Stimulated activated CD4-positive, alpha-beta T cell treated with anti-CD3 and anti-CD28 coated beads, Interleukin-2, amount 100 ng/mL, for 4 hours (primary cell): ENCODE measurements around the gene TOX3.

Experiments used
- DNase-seq: peaks from one replicate; pipeline ENCODE4 v3.0.0-alpha.2; 2020; ENCODE audit warnings: low read depth

TOX3 gene

GRCh38 chr16:52563767-52564611 is 17.0 kb upstream of the TOX3 start:
- no peak for DNase-seq

- DNase-seq, result no peak
Observed at GRCh38 chr16:52562770-52563169, 15.8 kb upstream of the TOX3 start.

- DNase-seq, result no peak
Observed at GRCh38 chr16:52561910-52562741, 15.2 kb upstream of the TOX3 start.

GRCh38 chr16:52558448-52558847 is 11.5 kb upstream of the TOX3 start:
- DNase-seq, result no peak

- DNase-seq, result no peak
Observed at GRCh38 chr16:52557236-52557635, 10.3 kb upstream of the TOX3 start.

- no peak for DNase-seq
Observed at GRCh38 chr16:52556083-52556482, 9.1 kb upstream of the TOX3 start.

- no peak for DNase-seq
Observed at GRCh38 chr16:52555572-52555971, 8.6 kb upstream of the TOX3 start.

GRCh38 chr16:52554334-52554733 is 7.4 kb upstream of the TOX3 start:
- no peak for DNase-seq

- DNase-seq, result no peak
Observed at GRCh38 chr16:52553322-52553721, 6.4 kb upstream of the TOX3 start.

- no peak for DNase-seq
Observed at GRCh38 chr16:52552643-52553042, 5.7 kb upstream of the TOX3 start.

- DNase-seq, result no peak
Observed at GRCh38 chr16:52549011-52549692, 2.2 kb upstream of the TOX3 start.

GRCh38 chr16:52548261-52549010 is 1.5 kb upstream of the TOX3 start:
- no peak for DNase-seq

- no peak for DNase-seq
Observed at GRCh38 chr16:52547834-52548215, 882 bp upstream of the TOX3 start.

GRCh38 chr16:52546291-52547003 is 496 bp downstream of the TOX3 start:
- no peak for DNase-seq

- DNase-seq, result no peak
Observed at GRCh38 chr16:52545898-52546266, 1.1 kb downstream of the TOX3 start.

- no peak for DNase-seq
Observed at GRCh38 chr16:52545222-52545897, 1.6 kb downstream of the TOX3 start.

GRCh38 chr16:52544703-52545102 is 2.2 kb downstream of the TOX3 start:
- no peak for DNase-seq

GRCh38 chr16:52543654-52544053 is 3.3 kb downstream of the TOX3 start:
- no peak for DNase-seq

- no peak for DNase-seq
Observed at GRCh38 chr16:52540910-52541309, 6.0 kb downstream of the TOX3 start.

- DNase-seq, result no peak
Observed at GRCh38 chr16:52539191-52539590, 7.8 kb downstream of the TOX3 start.

- DNase-seq, result no peak
Observed at GRCh38 chr16:52538511-52538910, 8.4 kb downstream of the TOX3 start.
